ENCODE results near the gene GRIA2.

GRIA2 gene

GRCh38 chr4:157223456-157223855 is 2.9 kb downstream of the GRIA2 start:
- no peak for TF ChIP-seq CTCF (IDR thresholded peaks at IDR 0.05; ENCODE audit: borderline replicate concordance, insufficient read depth, low read depth, low read length)
- no peak overlapping the region for H3K4me3 ChIP-seq (ENCODE audit: low read depth, low read length)

GRCh38 chr4:157225096-157225495 is 4.6 kb downstream of the GRIA2 start:
- no peak overlapping the region for H3K4me3 ChIP-seq (ENCODE audit: low read depth, low read length)

GRCh38 chr4:157226035-157226434 is 5.5 kb downstream of the GRIA2 start:
- H3K4me3 ChIP-seq (ENCODE audit: low read depth, low read length) = no peak overlapping the region
- no peak for TF ChIP-seq CTCF (IDR thresholded peaks at IDR 0.05; ENCODE audit: borderline replicate concordance, insufficient read depth, low read depth, low read length)

More at GRCh38 chr4:157225096-157225495, 4.6 kb downstream of the GRIA2 start:
- TF ChIP-seq CTCF (IDR thresholded peaks at IDR 0.05; ENCODE audit: borderline replicate concordance, insufficient read depth, low read depth, low read length) = no peak

GRCh38 chr4:157226601-157227000 is 6.1 kb downstream of the GRIA2 start:
- no peak overlapping the region for H3K4me3 ChIP-seq (ENCODE audit: low read depth, low read length)
- no peak for TF ChIP-seq CTCF (IDR thresholded peaks at IDR 0.05; ENCODE audit: borderline replicate concordance, insufficient read depth, low read depth, low read length)

GRCh38 chr4:157231525-157231924 is 11.0 kb downstream of the GRIA2 start:
- no peak for TF ChIP-seq CTCF (IDR thresholded peaks at IDR 0.05; ENCODE audit: borderline replicate concordance, insufficient read depth, low read depth, low read length)
- no peak overlapping the region for H3K4me3 ChIP-seq (ENCODE audit: low read depth, low read length)

GRCh38 chr4:157242871-157243270 is 22.3 kb downstream of the GRIA2 start:
- no peak for TF ChIP-seq CTCF (IDR thresholded peaks at IDR 0.05; ENCODE audit: borderline replicate concordance, insufficient read depth, low read depth, low read length)
- no peak overlapping the region for H3K4me3 ChIP-seq (ENCODE audit: low read depth, low read length)

GRCh38 chr4:157244348-157244747 is 23.8 kb downstream of the GRIA2 start:
- no peak overlapping the region for H3K4me3 ChIP-seq (ENCODE audit: low read depth, low read length)
- no peak for TF ChIP-seq CTCF (IDR thresholded peaks at IDR 0.05; ENCODE audit: borderline replicate concordance, insufficient read depth, low read depth, low read length)
